ENCODE data around the gene KDM4B. TPM values are rescaled to one million over a fixed set of nuclear protein-coding genes. Genes with fewer than 3 reads are reported as not detected.

The KDM4B gene
- total and polyA plus RNA-seq, 2 of the 8 experiments (the other 6 are each of a cell fraction or from before 2014, with no cell fraction given): 12.0 to 31.9 TPM

- TF ChIP-seq USF2 (IDR thresholded peaks at IDR 0.05; ENCODE audit: low read length) (no peak), CHD7 (IDR thresholded peaks at IDR 0.05; ENCODE audit: insufficient replicate concordance, low read length) (no peak), CHD2 (IDR thresholded peaks at IDR 0.05; ENCODE audit: low read length) (no peak), SP2 (IDR thresholded peaks at IDR 0.05; ENCODE audit: low read length) (no peak), TEAD4 (IDR thresholded peaks at IDR 0.05; ENCODE audit: low read depth, low read length) (no peak), HDAC2 (IDR thresholded peaks at IDR 0.05; ENCODE audit: borderline replicate concordance in 1 of 2, low read depth in 2 of 2, low read length in 2 of 2) (no peak), TAF1 (IDR thresholded peaks at IDR 0.05; ENCODE audit: low read depth, low read length) (no peak), MAX (IDR thresholded peaks at IDR 0.05) (no peak)
Observed at GRCh38 chr19:5070930-5071329, 102.0 kb downstream of the KDM4B start (continued).
